SU-DHL-6 (cell line): ENCODE data around the gene PLPP6.

ENCODE experiments used
- H2AFZ ChIP-seq: fragments of 200-600 bp; sonication (generic); 2 replicates; pipeline ENCODE4 v1.6.1; 2014; ENCODE audit warnings: low read depth, mild to moderate bottlenecking, moderate library complexity, mixed read lengths, antibody characterized with exemption, low read length; ENCODE audit not compliant: severe bottlenecking
- H3F3A ChIP-seq: fragments of 200-600 bp; shearing (Covaris generic); 2 replicates; pipeline ENCODE4 v1.6.0; 2016; ENCODE audit warnings: antibody characterized with exemption, mild to moderate bottlenecking; ENCODE audit not compliant: insufficient read depth
- H3K27ac ChIP-seq: fragments of 200-600 bp; sonication (generic); 2 replicates; pipeline ENCODE4 v1.5.1; 2016; ENCODE audit warnings: low read depth, mild to moderate bottlenecking, low read length, moderate library complexity, mixed read lengths
- H3K27me3 ChIP-seq: fragments of 200-600 bp; sonication (generic), shearing (Covaris generic); 2 replicates; pipeline ENCODE4 v1.6.0; 2014; ENCODE audit warnings: mild to moderate bottlenecking, low read length
- H3K36me3 ChIP-seq: fragments of 200-600 bp; sonication (generic); 2 replicates; pipeline ENCODE4 v1.6.1; 2014; ENCODE audit warnings: mild to moderate bottlenecking, low read length, mixed read lengths
- H3K4me2 ChIP-seq: fragments of 300-600, 200-600 bp; shearing (Covaris generic), sonication (generic); 2 replicates; pipeline ENCODE4 v1.6.0; 2014; ENCODE audit warnings: low read length, low read depth, mild to moderate bottlenecking; ENCODE audit not compliant: poor library complexity, severe bottlenecking
- H3K4me3 ChIP-seq: fragments of 200-600 bp; sonication (generic); 2 replicates; pipeline ENCODE4 v1.5.1; 2014; ENCODE audit warnings: antibody characterized with exemption, low read length, mild to moderate bottlenecking, mixed read lengths; ENCODE audit not compliant: insufficient read depth, poor library complexity, severe bottlenecking
- H3K79me2 ChIP-seq: fragments of 200-600 bp; sonication (generic); 2 replicates; pipeline ENCODE4 v1.6.1; 2014; ENCODE audit warnings: mild to moderate bottlenecking, low read length, moderate library complexity; ENCODE audit not compliant: insufficient read depth
- H3K9ac ChIP-seq: fragments of 200-600 bp; sonication (generic); 2 replicates; pipeline ENCODE4 v1.7.0; 2014; ENCODE audit warnings: mild to moderate bottlenecking, low read length
- H3K9me2 ChIP-seq: fragments of 200-600 bp; sonication (generic); replicated peaks from 2 replicates; pipeline ENCODE4 v1.6.1; 2014; ENCODE audit warnings: low read length; ENCODE audit not compliant: insufficient read depth
- H3K9me3 ChIP-seq: fragments of 200-600 bp; sonication (generic); 2 replicates; pipeline ENCODE4 v1.6.1; 2014; ENCODE audit warnings: low read length, mixed read lengths; ENCODE audit not compliant: insufficient read depth
- H4K20me1 ChIP-seq: fragments of 200-600 bp; sonication (generic); 2 replicates; pipeline ENCODE4 v1.6.1; 2014; ENCODE audit warnings: low read depth, mild to moderate bottlenecking, antibody characterized with exemption, low read length, moderate library complexity, mixed read lengths
- CTCF ChIP-seq: fragments of 200-600 bp; sonication (generic); IDR thresholded peaks from one replicate; pipeline ENCODE4 v1.5.1; 2017; ENCODE audit warnings: antibody characterized with exemption, mild to moderate bottlenecking, low read length, moderate library complexity; ENCODE audit not compliant: insufficient read depth, poor library complexity, severe bottlenecking
- EZH2phosphoT487 ChIP-seq: fragments of 200-600 bp; sonication (generic), shearing (Covaris generic); conservative IDR thresholded peaks from 2 replicates; pipeline ENCODE4 v1.6.1; 2018; ENCODE audit warnings: mild to moderate bottlenecking, antibody characterized with exemption, low read length, moderate library complexity, mixed read lengths

Gene PLPP6

GRCh38 chr9:4714266-4715016 lies 52.3 kb downstream of the PLPP6 start:
- no peak overlapping the region for H3K27ac ChIP-seq
- no peaks in the 10 kb centered on the region for H3K79me2 ChIP-seq
- peaks cover 48% of the 10 kb centered on the region for H3K36me3 ChIP-seq
- no peak overlapping the region for H3K9ac ChIP-seq
- TF ChIP-seq EZH2phosphoT487, result no peak
- TF ChIP-seq CTCF, result no peak
- no peak overlapping the region for H3K4me2 ChIP-seq
- no peak overlapping the region for H2AFZ ChIP-seq
- H3K9me2 ChIP-seq, result no peaks in the 10 kb centered on the region
- no peaks in the 10 kb centered on the region for H3K27me3 ChIP-seq
- no peaks in the 10 kb centered on the region for H3K9me3 ChIP-seq
- no peaks in the 10 kb centered on the region for H4K20me1 ChIP-seq
- H3F3A ChIP-seq, result no peaks in the 10 kb centered on the region; the same call in 1 of the 2 replicates
- H3K4me3 ChIP-seq, result no peak overlapping the region
